ENCODE measurements around the gene ACER3.

GRCh38 chr11:76830639-76831327, 29.9 kb upstream of the ACER3 start:
- no peak for TF ChIP-seq CTCF (conservative IDR thresholded peaks at IDR 0.05; ENCODE audit: low read depth, low read length)
- TF ChIP-seq POLR2A (IDR thresholded peaks at IDR 0.05; ENCODE audit: low read depth, low read length), result no peak
- no peak for TF ChIP-seq RAD21 (IDR thresholded peaks at IDR 0.05; ENCODE audit: low read length)
- TF ChIP-seq FOS (IDR thresholded peaks at IDR 0.05; ENCODE audit: low read depth, low read length), result no peak
- TF ChIP-seq BHLHE40 (IDR thresholded peaks at IDR 0.05; ENCODE audit: low read depth, low read length), result no peak
- no peak for TF ChIP-seq USF2 (IDR thresholded peaks at IDR 0.05; ENCODE audit: low read depth, low read length)
- TF ChIP-seq CEBPB (IDR thresholded peaks at IDR 0.05; ENCODE audit: low read depth, low read length), result no peak
- no peak for TF ChIP-seq MAZ (IDR thresholded peaks at IDR 0.05; ENCODE audit: borderline replicate concordance, low read depth, low read length)
- TF ChIP-seq, protein P1, sequence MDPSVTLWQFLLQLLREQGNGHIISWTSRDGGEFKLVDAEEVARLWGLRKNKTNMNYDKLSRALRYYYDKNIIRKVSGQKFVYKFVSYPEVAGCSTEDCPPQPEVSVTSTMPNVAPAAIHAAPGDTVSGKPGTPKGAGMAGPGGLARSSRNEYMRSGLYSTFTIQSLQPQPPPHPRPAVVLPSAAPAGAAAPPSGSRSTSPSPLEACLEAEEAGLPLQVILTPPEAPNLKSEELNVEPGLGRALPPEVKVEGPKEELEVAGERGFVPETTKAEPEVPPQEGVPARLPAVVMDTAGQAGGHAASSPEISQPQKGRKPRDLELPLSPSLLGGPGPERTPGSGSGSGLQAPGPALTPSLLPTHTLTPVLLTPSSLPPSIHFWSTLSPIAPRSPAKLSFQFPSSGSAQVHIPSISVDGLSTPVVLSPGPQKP (IDR thresholded peaks at IDR 0.05; ENCODE audit: borderline replicate concordance, low read depth, low read length), result no peak
